PFSK-1 (cell line): ENCODE measurements around the gene USP6.

ENCODE experiments used
- FOXP2 ChIP-seq: optimal IDR thresholded peaks from 2 replicates; pipeline ENCODE3; 2011; ENCODE audit warnings: borderline replicate concordance, control low read depth, inconsistent platforms; ENCODE audit not compliant: insufficient read depth; ENCODE audit errors: extremely low read length, extremely low read depth
- POLR2AphosphoS5 ChIP-seq: IDR thresholded peaks from 2 replicates; pipeline ENCODE4 v1.6.1; 2012; ENCODE audit warnings: low read depth, mild to moderate bottlenecking, control low read depth, low read length, moderate library complexity
- REST ChIP-seq, 2 experiments: IDR thresholded peaks; 2 replicates each; pipeline versions ENCODE4 v1.6.1 to v1.8.0; 2011 to 2012; ENCODE audit warnings: low read depth in 2 of 2, low read length in 2 of 2, control low read depth in 1 of 2, inconsistent platforms in 1 of 2, mild to moderate bottlenecking in 1 of 2, moderate library complexity in 1 of 2; ENCODE audit not compliant: insufficient read depth in 1 of 2
- SIN3A ChIP-seq: IDR thresholded peaks from 2 replicates; pipeline ENCODE4 v1.6.1; 2012; ENCODE audit warnings: mild to moderate bottlenecking, low read length, moderate library complexity, borderline replicate concordance; ENCODE audit not compliant: insufficient read depth
- TAF1 ChIP-seq: IDR thresholded peaks from 2 replicates; pipeline ENCODE4 v1.6.1; 2012; ENCODE audit warnings: low read length, control low read depth, borderline replicate concordance; ENCODE audit not compliant: insufficient read depth

Gene USP6

GRCh38 chr17:5198472-5198871 is 82.6 kb downstream of the USP6 start:
- TF ChIP-seq FOXP2 (no peak), POLR2AphosphoS5 (no peak)

GRCh38 chr17:5200360-5200759 is 84.5 kb downstream of the USP6 start:
- no peak for TF ChIP-seq REST (IDR thresholded peaks at IDR 0.05; ENCODE audit: insufficient read depth in 1 of 2, low read depth in 2 of 2, low read length in 2 of 2)
- TF ChIP-seq FOXP2: no peak

- TF ChIP-seq REST (IDR thresholded peaks at IDR 0.05; ENCODE audit: insufficient read depth in 1 of 2, low read depth in 2 of 2, low read length in 2 of 2) (no peak), FOXP2 (no peak)
These were observed 85.2 kb downstream of the USP6 start for GRCh38 chr17:5201011-5201410.

- TF ChIP-seq REST (IDR thresholded peaks at IDR 0.05; ENCODE audit: insufficient read depth in 1 of 2, low read depth in 2 of 2, low read length in 2 of 2) (no peak), FOXP2 (no peak), TAF1 (no peak), POLR2AphosphoS5 (no peak), SIN3A (no peak)
These were observed 87.5 kb downstream of the USP6 start for GRCh38 chr17:5203178-5203907.

GRCh38 chr17:5203908-5204294 is 88.1 kb downstream of the USP6 start:
- TF ChIP-seq SIN3A (no peak), FOXP2 (no peak), POLR2AphosphoS5 (no peak), REST (IDR thresholded peaks at IDR 0.05; ENCODE audit: insufficient read depth in 1 of 2, low read depth in 2 of 2, low read length in 2 of 2) (no peak), TAF1 (no peak)
